Activated CD8-positive, alpha-beta memory T cell treated with anti-CD3 and anti-CD28 coated beads for 24 hours (primary cell): ENCODE results near the gene LARP4B.
A peak's percentile ranks its signal among the peaks of the same experiment; 100 is the strongest.

Experiments
- DNase-seq: peaks from one replicate; pipeline ENCODE4 v3.0.0-alpha.2; 2020

The LARP4B gene

DNA sequence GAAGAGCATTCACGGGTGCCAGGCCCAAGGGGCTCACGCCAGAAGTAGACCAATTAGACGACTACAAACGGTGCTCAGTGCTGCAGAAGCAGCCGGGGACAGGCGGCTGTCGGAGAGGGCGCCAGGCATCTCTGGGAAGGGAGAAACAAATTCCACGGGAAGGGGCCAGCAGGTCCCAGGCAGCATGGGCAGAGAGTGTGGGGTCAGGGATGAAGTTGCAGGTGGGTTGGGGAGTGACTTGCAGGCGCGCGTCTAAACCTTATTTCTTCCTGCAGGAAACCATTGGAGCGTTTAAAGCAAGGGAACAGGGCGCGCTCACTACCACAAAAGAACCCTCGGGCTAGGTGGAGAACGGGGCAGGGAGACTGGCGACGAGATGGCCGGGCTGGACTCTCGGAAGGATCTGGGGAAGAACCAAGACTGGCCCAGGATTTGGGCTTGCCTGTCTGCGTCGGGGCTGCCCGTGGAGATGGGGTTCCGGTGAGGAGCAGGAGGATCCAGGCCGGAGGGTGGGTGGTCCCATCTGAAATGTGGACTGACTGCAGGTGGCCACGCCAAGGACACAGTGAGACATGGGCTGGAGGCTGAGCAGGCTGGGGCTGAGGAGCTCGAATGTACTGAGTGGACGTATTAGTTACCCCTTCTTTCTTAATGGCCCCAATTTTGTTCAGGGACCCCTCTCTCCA, 125.7 kb downstream of the LARP4B start:
- peak; percentile 52 for DNase-seq

- peak; percentile 56 for DNase-seq
Observed at GRCh38 chr10:804787-805619, 126.5 kb downstream of the LARP4B start.

DNA sequence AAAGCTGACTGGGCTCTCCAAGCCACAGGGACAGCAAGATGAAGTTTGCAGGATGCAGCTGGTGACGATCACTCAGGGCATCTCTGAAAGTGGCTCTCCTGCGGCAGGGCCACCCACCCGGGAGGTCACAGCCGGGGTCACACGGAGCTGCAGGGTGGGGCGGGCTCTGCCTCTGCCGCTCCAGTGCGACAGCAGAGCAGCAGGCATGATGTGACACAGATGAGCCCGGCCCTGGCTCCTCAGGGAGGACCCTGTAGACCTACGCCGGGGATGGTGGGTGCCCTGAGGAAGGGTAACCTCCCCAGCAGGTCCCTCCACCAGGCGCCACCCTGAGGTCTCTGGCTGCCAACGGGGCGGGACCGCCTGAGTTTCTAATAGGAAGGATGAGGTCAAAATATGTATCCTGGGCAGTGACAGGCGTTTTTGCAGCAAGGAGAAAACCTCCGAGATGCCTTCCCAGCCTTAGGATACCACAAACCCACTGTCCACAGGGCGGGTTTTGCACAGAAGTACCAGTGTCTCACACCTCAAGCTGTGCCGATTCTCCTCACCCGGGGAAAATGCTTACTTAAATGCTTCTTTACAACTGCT, 127.2 kb downstream of the LARP4B start:
- DNase-seq: peak; percentile 55

- peak; percentile 50 for DNase-seq
Observed at GRCh38 chr10:803041-803741, 128.3 kb downstream of the LARP4B start.

DNA sequence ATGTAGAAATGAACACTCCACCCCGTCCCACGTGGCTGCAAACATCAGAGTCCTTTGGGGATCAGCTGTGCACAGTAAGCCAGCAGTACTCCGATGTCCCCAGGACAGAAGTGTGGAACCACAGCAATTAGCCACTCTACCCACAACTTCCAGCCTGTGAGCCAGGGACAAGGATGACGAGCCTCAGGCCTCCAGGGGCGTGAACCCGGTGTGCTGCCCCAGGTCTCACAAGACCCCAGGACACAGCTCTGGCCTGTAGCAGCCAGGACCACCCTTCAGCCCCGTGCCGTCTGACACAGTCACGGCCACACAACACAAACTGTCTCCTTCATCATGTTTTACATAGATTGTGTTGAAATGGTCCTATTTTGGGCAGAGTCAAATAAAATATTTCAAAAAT, 129.0 kb downstream of the LARP4B start:
- peak; percentile 32 for DNase-seq

DNA sequence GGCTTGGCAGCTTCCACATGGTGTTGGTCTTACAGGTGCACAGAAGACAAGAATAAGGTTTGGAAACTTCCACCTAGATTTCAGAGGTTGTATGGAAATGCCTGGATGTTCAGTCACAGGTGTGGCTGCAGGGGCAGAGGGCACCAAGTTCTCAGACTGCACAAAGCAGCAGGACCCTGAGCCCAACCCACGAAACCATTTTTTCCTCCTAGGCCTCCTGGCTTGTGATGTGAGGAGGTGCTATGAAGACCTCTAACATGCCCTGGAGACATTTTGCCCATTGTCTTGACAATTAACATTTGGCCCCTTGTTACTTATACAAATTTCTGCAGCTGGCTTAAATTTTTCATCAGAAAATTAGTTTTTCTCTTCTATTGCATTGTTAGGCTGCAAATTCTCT, 134.3 kb downstream of the LARP4B start:
- DNase-seq: no peak

GRCh38 chr10:796233-796632, 135.3 kb downstream of the LARP4B start:
- no peak for DNase-seq

- DNase-seq: no peak
Observed at GRCh38 chr10:794382-794956, 137.0 kb downstream of the LARP4B start.

DNA sequence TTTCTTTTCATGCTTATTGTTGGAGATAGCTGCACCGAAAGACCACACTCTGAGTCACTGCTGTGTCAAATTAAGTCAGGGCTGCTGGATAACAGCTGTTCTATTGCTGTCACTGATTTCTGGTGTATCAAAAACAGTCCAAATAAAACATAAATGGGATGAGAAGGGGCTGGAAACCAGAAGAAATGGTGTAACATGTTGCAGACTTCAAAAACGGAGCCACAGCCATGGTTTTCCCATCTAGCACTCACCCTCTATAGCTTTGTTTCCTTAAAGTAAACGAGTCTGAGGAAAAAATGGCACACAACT, 138.8 kb downstream of the LARP4B start:
- DNase-seq: no peak

DNA sequence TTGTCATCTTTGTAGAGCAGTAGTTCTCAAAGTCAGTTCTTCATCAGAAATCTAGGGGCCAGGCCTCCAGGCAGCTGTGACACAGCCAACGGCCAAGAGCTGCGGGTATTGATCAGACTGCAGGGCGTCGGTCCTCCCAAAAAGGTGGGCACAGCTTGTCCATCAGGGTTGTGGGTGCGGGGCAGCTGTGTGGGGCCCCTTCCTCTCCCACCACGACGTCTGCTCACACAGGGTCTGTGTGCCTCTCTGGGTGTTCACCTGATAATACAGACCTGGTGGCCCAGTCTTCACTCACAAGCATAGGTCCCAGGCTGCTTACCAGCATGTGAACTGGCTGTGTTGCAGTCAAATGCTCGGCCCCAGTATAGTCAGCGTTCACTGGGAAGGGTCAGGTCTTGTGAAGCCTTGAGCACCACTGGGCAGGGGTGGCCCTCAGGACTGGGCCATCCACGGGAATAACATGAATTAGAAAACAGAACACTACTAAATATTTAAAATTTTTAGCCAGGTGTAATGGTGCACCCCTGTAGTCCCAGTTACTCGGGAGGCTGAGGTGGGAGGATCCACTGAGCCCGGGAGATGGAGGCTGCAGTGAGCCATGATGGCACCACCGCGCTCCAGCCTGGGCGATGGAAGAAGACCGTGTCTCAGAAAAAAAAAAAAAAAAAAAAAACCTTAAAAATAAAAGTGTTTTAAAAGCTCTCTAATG, 139.3 kb downstream of the LARP4B start:
- peak; percentile 41 for DNase-seq

- DNase-seq: peak; percentile 46
Observed at GRCh38 chr10:791639-792038, 139.9 kb downstream of the LARP4B start.

DNA sequence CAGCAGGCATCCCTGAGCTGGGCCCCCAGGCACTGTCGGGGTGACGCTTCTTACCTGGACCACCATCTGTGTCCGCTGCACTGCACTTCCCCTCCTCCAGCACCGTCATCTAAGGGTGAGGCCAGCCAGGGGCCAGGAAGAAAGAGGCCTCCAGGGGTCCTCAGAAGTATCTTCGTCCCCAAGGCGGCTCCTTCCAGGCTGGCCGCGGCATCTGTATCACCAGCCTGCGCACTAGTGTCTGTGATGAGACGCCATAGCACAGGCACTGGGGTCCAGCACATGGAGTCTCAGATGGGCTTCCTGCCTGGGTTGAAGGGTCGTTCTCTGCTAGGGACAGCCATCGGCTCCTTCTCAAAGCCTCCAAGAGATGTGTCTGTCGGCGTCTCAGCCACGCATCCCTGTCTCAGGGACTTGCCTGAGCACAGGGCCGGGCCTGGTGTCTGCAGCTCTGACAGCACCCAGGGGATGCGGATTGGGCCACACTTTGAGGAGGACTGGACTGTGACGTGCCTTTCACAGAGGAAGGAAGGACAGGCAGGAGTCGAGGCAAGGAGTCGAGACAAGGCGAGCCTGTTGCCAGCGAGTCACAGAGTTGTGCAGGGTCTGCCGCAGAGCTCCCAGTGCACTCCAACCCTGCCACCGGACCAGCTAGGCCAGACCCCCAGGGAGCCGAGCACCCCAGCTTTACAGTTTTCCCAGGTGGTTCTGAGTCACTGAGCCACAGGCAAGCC, 140.5 kb downstream of the LARP4B start:
- peak; percentile 47 for DNase-seq

GRCh38 chr10:789831-790701, 141.4 kb downstream of the LARP4B start:
- peak; percentile 43 for DNase-seq

DNA sequence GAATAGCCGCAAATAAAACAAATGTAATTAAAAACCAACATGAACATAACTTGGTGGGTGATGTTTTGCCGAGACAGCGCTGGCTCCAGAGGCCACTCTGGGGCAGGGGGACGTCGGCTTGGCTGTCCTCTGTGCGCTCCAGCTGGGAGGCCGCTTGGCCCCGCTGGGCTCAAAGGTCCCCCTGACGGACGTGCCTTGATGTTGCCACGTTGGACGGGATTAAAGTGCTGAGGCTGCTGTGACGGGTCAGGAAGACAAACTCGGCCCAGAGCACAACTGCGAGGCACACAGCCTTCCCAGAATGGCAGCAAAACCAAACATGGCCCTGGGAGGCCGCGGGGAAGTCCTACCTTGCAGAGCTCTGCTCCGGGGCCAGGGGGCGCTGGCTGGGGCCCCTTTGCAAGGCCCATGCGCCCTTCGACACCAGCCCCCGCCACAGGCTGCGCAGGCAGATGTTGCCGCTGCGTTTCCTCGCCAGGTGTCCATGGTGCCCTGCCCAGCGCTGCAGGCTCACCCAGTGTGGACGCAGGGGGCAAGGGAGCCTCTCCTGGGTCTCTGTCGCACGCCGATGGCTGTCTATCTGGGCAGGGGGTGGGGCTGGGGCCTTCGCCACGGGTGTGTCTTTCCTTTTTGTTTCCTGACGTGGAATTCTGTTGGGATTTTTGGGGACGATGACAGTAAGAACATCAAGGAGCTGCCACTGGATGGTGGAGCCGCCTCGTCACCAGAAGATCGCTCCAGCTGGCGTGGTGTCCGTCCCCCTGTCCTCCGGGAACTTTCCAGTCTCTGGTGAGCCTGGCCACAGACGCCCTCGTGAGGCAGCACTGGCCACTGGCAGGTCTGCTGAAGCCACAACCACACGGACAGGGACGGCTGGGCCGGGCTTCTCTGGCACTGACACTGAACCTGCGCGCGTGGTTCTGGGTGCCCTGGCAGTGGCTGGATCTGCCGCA, 142.4 kb downstream of the LARP4B start:
- DNase-seq: peak; percentile 63

DNA sequence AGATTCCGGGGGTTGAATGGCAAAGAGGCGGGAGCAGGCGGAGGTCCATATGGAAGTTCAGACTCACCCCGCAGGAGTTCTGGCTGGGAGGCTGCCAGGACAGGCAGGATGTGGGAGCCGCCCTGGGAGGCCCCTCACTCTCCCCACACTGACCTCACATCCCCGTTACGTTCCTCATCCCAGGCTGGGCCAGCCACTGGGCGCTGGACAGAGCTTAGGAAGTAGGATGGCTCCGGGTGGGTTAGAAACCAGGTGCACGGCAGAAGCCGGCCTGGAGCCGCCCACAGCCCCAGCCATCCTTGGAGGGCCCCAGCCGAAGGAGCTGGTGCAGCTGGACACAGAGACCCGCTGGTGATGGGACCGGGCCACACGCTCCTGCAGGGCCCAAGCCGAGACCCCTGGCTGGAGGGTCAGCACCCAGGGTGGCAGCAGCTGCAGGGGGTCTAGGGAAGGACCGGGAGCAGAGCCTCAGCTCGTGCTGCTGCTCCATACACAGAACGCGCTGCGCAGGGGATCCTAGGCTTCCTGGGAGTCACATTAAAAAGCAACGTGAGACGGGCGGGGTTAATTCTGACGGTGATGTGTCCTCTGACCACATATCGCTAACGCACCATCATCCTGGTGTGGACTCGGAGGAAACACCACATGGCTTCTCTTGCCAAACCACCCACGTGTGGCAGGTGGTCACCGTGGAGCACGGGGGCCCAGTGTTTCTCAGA, 143.4 kb downstream of the LARP4B start:
- peak; percentile 53 for DNase-seq

GRCh38 chr10:786633-787474, 144.7 kb downstream of the LARP4B start:
- DNase-seq: peak; percentile 45

GRCh38 chr10:785861-786214, 145.7 kb downstream of the LARP4B start:
- DNase-seq: peak; percentile 44
